GM23338 (cell line): ENCODE results near the gene SSH3. TPM values are rescaled to one million over a fixed set of nuclear protein-coding genes. Genes with fewer than 3 reads are reported as not detected.

Source experiments
- ATAC-seq: fragments of 200-7000 bp; cut with Tn5 transposase; 3 replicates; pipeline ENCODE4 v1.9.1; 2020
- DNase-seq: peaks from one replicate; pipeline ENCODE4 v3.0.0-alpha.2; 2015; ENCODE audit warnings: low spot score
- H2AFZ ChIP-seq: fragments of 200-600 bp; sonication (generic); 2 replicates; pipeline ENCODE4 v1.8.0; 2016; ENCODE audit warnings: antibody characterized with exemption, mild to moderate bottlenecking, moderate library complexity
- H3F3A ChIP-seq: fragments of 200-600 bp; sonication (generic); replicated peaks from 2 replicates; pipeline ENCODE4 v1.8.0; 2017; ENCODE audit warnings: antibody characterized with exemption, mixed run types, low read depth
- H3K27ac ChIP-seq: fragments of 200-600 bp; sonication (generic); 2 replicates; pipeline ENCODE4 v1.6.1; 2016; ENCODE audit warnings: low read depth
- H3K27me3 ChIP-seq: fragments of 200-600 bp; sonication (generic); 2 replicates; pipeline ENCODE4 v1.8.0; 2016; ENCODE audit warnings: mild to moderate bottlenecking, mixed run types, moderate library complexity; ENCODE audit not compliant: insufficient read depth
- H3K36me3 ChIP-seq: fragments of 200-600 bp; sonication (generic); 2 replicates; pipeline ENCODE4 v1.8.0; 2016; ENCODE audit warnings: mild to moderate bottlenecking; ENCODE audit not compliant: insufficient read depth
- H3K4me1 ChIP-seq: fragments of 200-600 bp; sonication (generic); 2 replicates; pipeline ENCODE4 v1.8.0; 2016; ENCODE audit warnings: mild to moderate bottlenecking, moderate library complexity; ENCODE audit not compliant: insufficient read depth
- H3K4me2 ChIP-seq: fragments of 200-600 bp; sonication (generic); 2 replicates; pipeline ENCODE4 v1.7.1; 2017; ENCODE audit warnings: mixed run types
- H3K4me3 ChIP-seq: fragments of 200-600 bp; sonication (generic); 2 replicates; pipeline ENCODE4 v1.6.1; 2016; ENCODE audit warnings: mixed run types
- H3K79me2 ChIP-seq: fragments of 200-600 bp; sonication (generic); replicated peaks from 2 replicates; pipeline ENCODE4 v1.8.0; 2017; ENCODE audit warnings: mild to moderate bottlenecking; ENCODE audit not compliant: insufficient read depth
- H3K9me2 ChIP-seq: fragments of 200-600 bp; sonication (generic); 2 replicates; pipeline ENCODE4 v1.8.0; 2017; ENCODE audit not compliant: insufficient read depth
- H4K20me1 ChIP-seq: fragments of 200-600 bp; sonication (generic); replicated peaks from 2 replicates; pipeline ENCODE4 v1.8.0; 2017; ENCODE audit warnings: mild to moderate bottlenecking; ENCODE audit not compliant: insufficient read depth
- H3K27ac Mint-ChIP-seq: 2 replicates; pipeline ENCODE4 v1.8.0; 2020; ENCODE audit warnings: inconsistent platforms, mild to moderate bottlenecking, moderate library complexity, mixed read lengths
- H3K27me3 Mint-ChIP-seq: 3 replicates; pipeline ENCODE4 v1.8.0; 2022; ENCODE audit warnings: low read depth, mild to moderate bottlenecking, moderate library complexity, mixed read lengths, inconsistent platforms; ENCODE audit not compliant: insufficient read depth, poor library complexity
- H3K36me3 Mint-ChIP-seq: 3 replicates; pipeline ENCODE4 v1.8.0; 2021; ENCODE audit warnings: low read depth, mild to moderate bottlenecking, inconsistent platforms, moderate library complexity, mixed read lengths
- H3K4me1 Mint-ChIP-seq: 3 replicates; pipeline ENCODE4 v1.8.0; 2020; ENCODE audit warnings: mild to moderate bottlenecking, inconsistent platforms, mixed read lengths
- H3K4me3 Mint-ChIP-seq: 3 replicates; pipeline ENCODE4 v1.8.0; 2021; ENCODE audit warnings: moderate library complexity, mild to moderate bottlenecking, inconsistent platforms, mixed read lengths
- H3K9me3 Mint-ChIP-seq: 3 replicates; pipeline ENCODE4 v1.8.0; 2020; ENCODE audit warnings: moderate library complexity, mild to moderate bottlenecking, inconsistent platforms, mixed read lengths
- CREB1 ChIP-seq: fragments of 250-450 bp; sonication (Bioruptor Pico); IDR thresholded peaks from 2 replicates; pipeline ENCODE4 v1.5.0; 2020; ENCODE audit warnings: low read depth, mild to moderate bottlenecking, moderate library complexity
- EZH2 ChIP-seq: fragments of 200-600 bp; sonication (generic); IDR thresholded peaks from one replicate; pipeline ENCODE4 v1.8.0; 2017; ENCODE audit warnings: antibody characterized with exemption, mild to moderate bottlenecking, low read depth; ENCODE audit not compliant: unreplicated experiment
- NANOG ChIP-seq: IDR thresholded peaks from 2 replicates; pipeline ENCODE4 v1.6.1; 2016; ENCODE audit warnings: antibody characterized with exemption, borderline replicate concordance
- STAT1 ChIP-seq: IDR thresholded peaks from one replicate; pipeline ENCODE4 v1.6.1; 2016; ENCODE audit warnings: antibody characterized with exemption; ENCODE audit not compliant: unreplicated experiment
- ZNF114 ChIP-seq: fragments of 250-450 bp; sonication (Bioruptor Pico); IDR thresholded peaks from 2 replicates; pipeline ENCODE4 v1.5.0; 2020; ENCODE audit warnings: mild to moderate bottlenecking, moderate library complexity
- ZNF462 ChIP-seq: fragments of 250-450 bp; sonication (Bioruptor Pico); IDR thresholded peaks from 2 replicates; pipeline ENCODE4 v1.5.0; 2020; ENCODE audit warnings: mild to moderate bottlenecking, moderate library complexity
- polyA plus RNA-seq: library from polyadenylated mRNA; unstranded; fragments of >200 nt; fragmentation: Nextera tagmentation; extraction: Ambion mirVana; gene quantifications from 2 replicates; pipeline ENCODE4 v1.2.1, GENCODE V29; 2016
- total RNA-seq: library from RNA; depleted of rRNA; stranded (reverse); fragments of >200 nt; shearing (Covaris generic); gene quantifications from 2 replicates; pipeline ENCODE4 v1.2.3, GENCODE V29; 2014

Gene SSH3
- total and polyA plus RNA-seq, 2 experiments from 2014 or later: 17.8 to 40.0 TPM

GRCh38 chr11:67278939-67279588 is 24.3 kb upstream of the SSH3 start (continued):
- no peak for TF ChIP-seq ZNF462 (CRISPR knock-in tag)
- TF ChIP-seq CREB1 (CRISPR knock-in tag): no peak
- TF ChIP-seq ZNF114 (CRISPR knock-in tag): no peak
- no peak for TF ChIP-seq STAT1

GRCh38 chr11:67279589-67280340 is 23.6 kb upstream of the SSH3 start:
- DNase-seq: no peak
- H3K4me1 ChIP-seq: peaks cover 12% of the 10 kb centered on the region; the same call in 1 of the 2 replicates
- Mint-ChIP-seq H3K36me3 (peaks cover 34% of the 10 kb centered on the region), H3K4me3 (no peak overlapping the region), H3K27me3 (peaks cover 7% of the 10 kb centered on the region), H3K27ac (no peak overlapping the region), H3K9me3 (no peaks in the 10 kb centered on the region), H3K4me1 (peaks cover 25% of the 10 kb centered on the region)
- H3K9me2 ChIP-seq: no peaks in the 10 kb centered on the region
- no peak overlapping the region for H3K4me3 ChIP-seq
- TF ChIP-seq ZNF462 (CRISPR knock-in tag): no peak
- TF ChIP-seq EZH2: no peak
- no peak for TF ChIP-seq NANOG
- no peak for TF ChIP-seq ZNF114 (CRISPR knock-in tag)
- peaks cover 7% of the 10 kb centered on the region for H3K36me3 ChIP-seq
- no peaks in the 10 kb centered on the region; the same call in 1 of the 2 replicates for H4K20me1 ChIP-seq
- peaks cover 11% of the 10 kb centered on the region for H3F3A ChIP-seq
- no peak overlapping the region for H3K27ac ChIP-seq
- H3K79me2 ChIP-seq: peaks cover 15% of the 10 kb centered on the region; the same call in 1 of the 2 replicates
- no peak overlapping the region for H3K4me2 ChIP-seq
- no peak overlapping the region for H2AFZ ChIP-seq
- no peak for ATAC-seq
- no peaks in the 10 kb centered on the region for H3K27me3 ChIP-seq
